K562 (cell line): ENCODE measurements around the gene CREB3L2. TPM values are rescaled to one million over a fixed set of nuclear protein-coding genes. Genes with fewer than 3 reads are reported as not detected.

Experiments
- CBX2 ChIP-seq: fragments of 200-600 bp; sonication (generic); IDR thresholded peaks from one replicate; pipeline ENCODE4 v1.6.1; 2012; ENCODE audit warnings: mild to moderate bottlenecking, low read length, inconsistent platforms; ENCODE audit not compliant: insufficient read depth, poor library complexity, severe bottlenecking
- CHD1 ChIP-seq: fragments of 200-600 bp; sonication (generic); IDR thresholded peaks from one replicate; pipeline ENCODE4 v1.6.1; 2012; ENCODE audit warnings: mild to moderate bottlenecking, moderate library complexity, low read length, inconsistent platforms
- EP300 ChIP-seq: IDR thresholded peaks from 2 replicates; pipeline ENCODE4 v1.6.1; 2012; ENCODE audit warnings: low read length, improper control_type of control experiment
- ETV6 ChIP-seq, 3 experiments: fragments of 150-350 bp in 1 of 3; sonication (generic) in 1 of 3; formaldehyde crosslinking in 1 of 3; IDR thresholded peaks; 2 replicates each; pipeline versions ENCODE4 v1.6.1 to v1.8.0; 2014 to 2022; ENCODE audit warnings: borderline replicate concordance in 2 of 3, low read depth in 2 of 3, antibody characterized with exemption in 1 of 3, low read length in 1 of 3, mild to moderate bottlenecking in 1 of 3, missing genetic modification reagents in 1 of 3
- HNRNPUL1 ChIP-seq: fragments of 200-400 bp; formaldehyde crosslinking; IDR thresholded peaks from 2 replicates; pipeline ENCODE4 v1.6.1; 2017; ENCODE audit warnings: low read length
- ILF3 ChIP-seq: fragments of 450-650 bp; IDR thresholded peaks from 2 replicates; pipeline ENCODE4 v1.6.1; 2018; ENCODE audit warnings: antibody characterized with exemption, mild to moderate bottlenecking, moderate library complexity, borderline replicate concordance
- MAFG ChIP-seq: fragments of 450-650 bp; conservative IDR thresholded peaks from 2 replicates; pipeline ENCODE4 v1.6.1; 2016; ENCODE audit warnings: missing genetic modification characterization, missing compliant biosample characterization
- NFYB ChIP-seq: IDR thresholded peaks from 2 replicates; pipeline ENCODE4 v1.6.1; 2011; ENCODE audit warnings: mild to moderate bottlenecking, moderate library complexity; ENCODE audit not compliant: insufficient read length; ENCODE audit errors: extremely low read depth
- SMARCA5 ChIP-seq: fragments of 450-650 bp; IDR thresholded peaks from 2 replicates; pipeline ENCODE4 v1.6.1; 2016
- SPI1 ChIP-seq: IDR thresholded peaks from 2 replicates; pipeline ENCODE4 v1.6.1; 2011; ENCODE audit warnings: low read depth, low read length, control low read depth, borderline replicate concordance
- TEAD4 ChIP-seq, 2 experiments: sonication (generic) in 1 of 2; formaldehyde crosslinking in 1 of 2; IDR thresholded peaks; 2 replicates each; pipeline versions ENCODE4 v1.6.1 to v1.8.0; 2012 to 2022; ENCODE audit warnings: borderline replicate concordance in 1 of 2, inconsistent platforms in 1 of 2, low read length in 1 of 2, mild to moderate bottlenecking in 1 of 2, missing genetic modification reagents in 1 of 2
- TFAM ChIP-seq: fragments of 250-450 bp; sonication (Bioruptor Pico); conservative IDR thresholded peaks from 2 replicates; pipeline ENCODE4 v1.5.0; 2021; ENCODE audit warnings: mild to moderate bottlenecking, moderate library complexity
- U2AF2 ChIP-seq: fragments of 200-400 bp; formaldehyde crosslinking; optimal IDR thresholded peaks from 2 replicates; pipeline ENCODE3; 2017; ENCODE audit warnings: low read depth, mild to moderate bottlenecking, low read length
- ZC3H4 ChIP-seq: sonication (generic); formaldehyde crosslinking; IDR thresholded peaks from 2 replicates; pipeline ENCODE4 v1.9.0; 2021; ENCODE audit warnings: missing genetic modification reagents, borderline replicate concordance
- ZNF121 ChIP-seq: sonication (generic); formaldehyde crosslinking; conservative IDR thresholded peaks from 2 replicates; pipeline ENCODE4 v1.8.0; 2022; ENCODE audit warnings: missing genetic modification reagents
- ZNF3 ChIP-seq: fragments of 250-450 bp; sonication (Bioruptor Pico); IDR thresholded peaks from 2 replicates; pipeline ENCODE4 v1.5.0; 2021; ENCODE audit warnings: mild to moderate bottlenecking, moderate library complexity
- ZNF41 ChIP-seq: fragments of 250-450 bp; sonication (Bioruptor Pico); conservative IDR thresholded peaks from 2 replicates; pipeline ENCODE4 v1.4.0; 2020; ENCODE audit warnings: mild to moderate bottlenecking
- polyA plus RNA-seq, 8 experiments: library from polyadenylated mRNA; depleted of rRNA in 4 of 8; stranded (reverse) in 5 of 8; unstranded in 3 of 8; fragments of >200 nt; fragmentation: Nextera tagmentation in 2 of 8; fragmentation: Illumina TruSeq in 1 of 8; extraction: Ambion mirVana in 2 of 8; extraction: Trizol in 1 of 8; gene quantifications; 2 replicates each; pipeline versions ENCODE4 v1.2.1 to v1.2.3, GENCODE V29; 2011 to 2014; ENCODE audit warnings: inconsistent platforms in 1 of 8, missing spikeins in 1 of 8
- total RNA-seq, 7 experiments: library from RNA; depleted of rRNA in 6 of 7; stranded (reverse); fragments of >200 nt in 6 of 7; fragmentation: Illumina TruSeq in 2 of 7; extraction: Trizol in 2 of 7; gene quantifications; 2 replicates each; pipeline versions ENCODE4 v1.2.1 to v1.2.3, GENCODE V29; 2011 to 2021; ENCODE audit warnings: low replicate concordance in 1 of 7
- TF ChIP-seq, protein P1 (sequence below): fragments of 450-650 bp; IDR thresholded peaks from 2 replicates; pipeline ENCODE4 v1.6.1; 2018; ENCODE audit not compliant: partially characterized antibody
- TF ChIP-seq, protein P2 (sequence below): fragments of 450-650 bp; IDR thresholded peaks from 2 replicates; pipeline ENCODE4 v1.6.1; 2017; ENCODE audit warnings: antibody characterized with exemption
- TF ChIP-seq, protein P3 (sequence below), 2 experiments: IDR thresholded peaks; 2 replicates each; pipeline ENCODE4 v1.6.1; 2011; ENCODE audit warnings: borderline replicate concordance in 1 of 2, control low read depth in 1 of 2, low read depth in 1 of 2, low read length in 1 of 2, mild to moderate bottlenecking in 1 of 2, mixed read lengths in 1 of 2, moderate library complexity in 1 of 2; ENCODE audit not compliant: insufficient read depth in 1 of 2, insufficient read length in 1 of 2, poor library complexity in 1 of 2, severe bottlenecking in 1 of 2; ENCODE audit errors: extremely low read depth in 1 of 2

CREB3L2 gene
- total and polyA plus RNA-seq, 9 of the 15 experiments (the other 6 are each of a cell fraction or from before 2014, with no cell fraction given) = 7.1 to 45.6 (median 15.8) TPM

DNA sequence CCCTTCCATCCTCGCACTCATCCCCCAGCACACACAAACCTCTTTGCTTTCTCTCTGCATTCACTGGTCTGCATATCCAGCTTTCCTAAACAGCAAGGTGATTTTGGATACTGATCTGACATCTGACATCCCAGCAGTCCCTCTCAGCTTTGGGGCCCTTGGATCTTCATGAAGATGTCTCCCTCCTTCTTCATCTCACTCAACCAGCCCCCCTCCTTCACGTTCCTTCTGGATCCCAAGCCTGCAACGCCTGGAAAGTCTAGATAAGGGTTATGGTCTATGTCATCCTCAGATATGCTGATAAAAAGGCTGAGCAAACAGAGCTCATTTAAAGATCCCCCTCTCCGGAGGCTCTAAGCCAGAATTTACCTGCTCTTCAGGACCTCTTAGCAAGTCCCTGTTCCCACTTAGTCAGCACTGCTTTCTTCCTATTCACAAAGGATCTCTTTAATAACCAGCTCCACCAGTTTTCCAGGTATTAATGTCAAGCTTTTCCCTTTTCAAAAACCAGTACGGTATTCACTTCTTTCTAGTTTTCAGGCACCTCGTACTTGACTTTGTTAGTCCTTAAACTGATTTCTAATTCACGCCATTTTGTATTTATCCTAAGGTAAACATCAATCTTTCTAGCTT lies 38.9 kb downstream of the CREB3L2 start (continued):
- TF ChIP-seq, protein P1, sequence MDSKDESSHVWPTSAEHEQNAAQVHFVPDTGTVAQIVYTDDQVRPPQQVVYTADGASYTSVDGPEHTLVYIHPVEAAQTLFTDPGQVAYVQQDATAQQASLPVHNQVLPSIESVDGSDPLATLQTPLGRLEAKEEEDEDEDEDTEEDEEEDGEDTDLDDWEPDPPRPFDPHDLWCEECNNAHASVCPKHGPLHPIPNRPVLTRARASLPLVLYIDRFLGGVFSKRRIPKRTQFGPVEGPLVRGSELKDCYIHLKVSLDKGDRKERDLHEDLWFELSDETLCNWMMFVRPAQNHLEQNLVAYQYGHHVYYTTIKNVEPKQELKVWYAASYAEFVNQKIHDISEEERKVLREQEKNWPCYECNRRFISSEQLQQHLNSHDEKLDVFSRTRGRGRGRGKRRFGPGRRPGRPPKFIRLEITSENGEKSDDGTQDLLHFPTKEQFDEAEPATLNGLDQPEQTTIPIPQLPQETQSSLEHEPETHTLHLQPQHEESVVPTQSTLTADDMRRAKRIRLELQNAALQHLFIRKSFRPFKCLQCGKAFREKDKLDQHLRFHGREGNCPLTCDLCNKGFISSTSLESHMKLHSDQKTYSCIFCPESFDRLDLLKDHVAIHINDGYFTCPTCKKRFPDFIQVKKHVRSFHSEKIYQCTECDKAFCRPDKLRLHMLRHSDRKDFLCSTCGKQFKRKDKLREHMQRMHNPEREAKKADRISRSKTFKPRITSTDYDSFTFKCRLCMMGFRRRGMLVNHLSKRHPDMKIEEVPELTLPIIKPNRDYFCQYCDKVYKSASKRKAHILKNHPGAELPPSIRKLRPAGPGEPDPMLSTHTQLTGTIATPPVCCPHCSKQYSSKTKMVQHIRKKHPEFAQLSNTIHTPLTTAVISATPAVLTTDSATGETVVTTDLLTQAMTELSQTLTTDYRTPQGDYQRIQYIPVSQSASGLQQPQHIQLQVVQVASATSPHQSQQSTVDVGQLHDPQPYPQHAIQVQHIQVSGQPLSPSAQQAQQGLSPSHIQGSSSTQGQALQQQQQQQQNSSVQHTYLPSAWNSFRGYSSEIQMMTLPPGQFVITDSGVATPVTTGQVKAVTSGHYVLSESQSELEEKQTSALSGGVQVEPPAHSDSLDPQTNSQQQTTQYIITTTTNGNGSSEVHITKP = peak; percentile 75
- TF ChIP-seq ZNF41 (CRISPR knock-in tag) (no peak), CBX2 (no peak), EP300 (peak; percentile 99), ZNF121 (CRISPR knock-in tag) (no peak), NFYB (no peak), ILF3 (peak; percentile 67; the same call in 1 of the 2 replicates), CHD1 (peak; percentile 27), HNRNPUL1 (no peak), ETV6 (IDR thresholded peaks at IDR 0.05; ENCODE audit: borderline replicate concordance in 1 of 2, low read depth in 2 of 2, low read length in 1 of 2) (0 out of 4 replicates have a peak, but pooled peaks of 1 of the 2 experiments have one; percentile 64), ETV6 (CRISPR knock-in tag; IDR thresholded peaks at IDR 0.05; ENCODE audit: borderline replicate concordance) (no peak), U2AF2 (no peak), ZNF3 (CRISPR knock-in tag) (no peak), SPI1 (no peak), MAFG (peak; percentile 67), TEAD4 (IDR thresholded peaks at IDR 0.05; ENCODE audit: low read length) (peak; percentile 99), TEAD4 (CRISPR knock-in tag; IDR thresholded peaks at IDR 0.05; ENCODE audit: borderline replicate concordance) (no peak), TFAM (no peak), SMARCA5 (peak; percentile 47; the same call in 1 of the 2 replicates), ZC3H4 (CRISPR knock-in tag) (no peak)
- TF ChIP-seq, protein P2, sequence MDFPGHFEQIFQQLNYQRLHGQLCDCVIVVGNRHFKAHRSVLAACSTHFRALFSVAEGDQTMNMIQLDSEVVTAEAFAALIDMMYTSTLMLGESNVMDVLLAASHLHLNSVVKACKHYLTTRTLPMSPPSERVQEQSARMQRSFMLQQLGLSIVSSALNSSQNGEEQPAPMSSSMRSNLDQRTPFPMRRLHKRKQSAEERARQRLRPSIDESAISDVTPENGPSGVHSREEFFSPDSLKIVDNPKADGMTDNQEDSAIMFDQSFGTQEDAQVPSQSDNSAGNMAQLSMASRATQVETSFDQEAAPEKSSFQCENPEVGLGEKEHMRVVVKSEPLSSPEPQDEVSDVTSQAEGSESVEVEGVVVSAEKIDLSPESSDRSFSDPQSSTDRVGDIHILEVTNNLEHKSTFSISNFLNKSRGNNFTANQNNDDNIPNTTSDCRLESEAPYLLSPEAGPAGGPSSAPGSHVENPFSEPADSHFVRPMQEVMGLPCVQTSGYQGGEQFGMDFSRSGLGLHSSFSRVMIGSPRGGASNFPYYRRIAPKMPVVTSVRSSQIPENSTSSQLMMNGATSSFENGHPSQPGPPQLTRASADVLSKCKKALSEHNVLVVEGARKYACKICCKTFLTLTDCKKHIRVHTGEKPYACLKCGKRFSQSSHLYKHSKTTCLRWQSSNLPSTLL = no peak
- TF ChIP-seq, protein P3, sequence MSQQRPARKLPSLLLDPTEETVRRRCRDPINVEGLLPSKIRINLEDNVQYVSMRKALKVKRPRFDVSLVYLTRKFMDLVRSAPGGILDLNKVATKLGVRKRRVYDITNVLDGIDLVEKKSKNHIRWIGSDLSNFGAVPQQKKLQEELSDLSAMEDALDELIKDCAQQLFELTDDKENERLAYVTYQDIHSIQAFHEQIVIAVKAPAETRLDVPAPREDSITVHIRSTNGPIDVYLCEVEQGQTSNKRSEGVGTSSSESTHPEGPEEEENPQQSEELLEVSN (IDR thresholded peaks at IDR 0.05; ENCODE audit: borderline replicate concordance in 1 of 2, extremely low read depth in 1 of 2, insufficient read depth in 1 of 2, insufficient read length in 1 of 2, low read depth in 1 of 2, low read length in 1 of 2, poor library complexity in 1 of 2, severe bottlenecking in 1 of 2) = no peak
